ENCODE results near the gene CDK4. TPM values are rescaled to one million over a fixed set of nuclear protein-coding genes. Genes with fewer than 3 reads are reported as not detected.
"Not testable (repeated sequence)": the region's sequence is repeated elsewhere in the genome, so short reads cannot be mapped to it uniquely, and the experiment has no call there.

The CDK4 gene
- total and polyA plus RNA-seq, 9 donors = 92.1 to 192 (median 168) TPM

- Histone ChIP-seq H3K9me3 (replicated peaks; ENCODE audit: control insufficient read depth, low read depth, low read length) (no peaks in the 10 kb centered on the region), H3K4me3 (ENCODE audit: low read length) (no peak overlapping the region), H3K27ac (ENCODE audit: low read length) (no peak overlapping the region), H3K4me1 (ENCODE audit: control insufficient read depth, insufficient read depth, low read length) (peaks cover 17% of the 10 kb centered on the region), H3K36me3 (ENCODE audit: control insufficient read depth, insufficient read depth, low read length) (peaks cover 20% of the 10 kb centered on the region), H3K27me3 (ENCODE audit: control insufficient read depth, insufficient read depth, low read length) (no peaks in the 10 kb centered on the region)
- no CpG with 5 or more reads among the region's 3 CpGs for WGBS (ENCODE audit: insufficient coverage)
- no peak for DNase-seq
These were observed 22.9 kb upstream of the CDK4 start for GRCh38 chr12:57775044-57775443.

GRCh38 chr12:57774634-57775033, 22.5 kb upstream of the CDK4 start:
- H3K9me3 ChIP-seq (replicated peaks; ENCODE audit: control insufficient read depth, low read depth, low read length); H3K27ac ChIP-seq (ENCODE audit: low read length); DNase-seq; H3K27me3 ChIP-seq (ENCODE audit: control insufficient read depth, insufficient read depth, low read length); H3K4me3 ChIP-seq (ENCODE audit: low read length): not testable (repeated sequence)
- WGBS (ENCODE audit: insufficient coverage) = 80% methylated on average over 2 of the region's 11 CpGs
- peaks cover 22% of the 10 kb centered on the region for H3K36me3 ChIP-seq (ENCODE audit: control insufficient read depth, insufficient read depth, low read length)
- peaks cover 17% of the 10 kb centered on the region for H3K4me1 ChIP-seq (ENCODE audit: control insufficient read depth, insufficient read depth, low read length)

- under 1% methylated on average over 50 of the region's 67 CpGs for WGBS (ENCODE audit: insufficient coverage)
- DNase-seq = peak; percentile 81
- H3K4me3 ChIP-seq (ENCODE audit: low read length) = peak within 1 kb of the TSS; percentile 84
These were observed 20.6 kb upstream of the CDK4 start, which contains the start of gene EEF1AKMT3 for GRCh38 chr12:57772429-57773322. Gene EEF1AKMT3 (plus strand): TSS chr12:57772614. CDS start chr12:57772725, 111 bp downstream.

GRCh38 chr12:57771873-57772428, 19.8 kb upstream of the CDK4 start, which contains the start of gene METTL1:
Gene METTL1 (minus strand): TSS chr12:57772105. CDS start chr12:57772083, 22 bp downstream.
- H3K4me3 ChIP-seq (ENCODE audit: low read length) = peak within 1 kb of the TSS; percentile 84
- peak; percentile 99 for DNase-seq
- H3K27me3 ChIP-seq (ENCODE audit: control insufficient read depth, insufficient read depth, low read length) = peaks cover 15% of the 10 kb centered on the region
- peak within 1 kb of the TSS; percentile 99 for H3K27ac ChIP-seq (ENCODE audit: low read length)
- H3K9me3 ChIP-seq (replicated peaks; ENCODE audit: control insufficient read depth, low read depth, low read length) = no peaks in the 10 kb centered on the region
- peaks cover 19% of the 10 kb centered on the region for H3K4me1 ChIP-seq (ENCODE audit: control insufficient read depth, insufficient read depth, low read length)
- H3K36me3 ChIP-seq (ENCODE audit: control insufficient read depth, insufficient read depth, low read length) = peaks cover 38% of the 10 kb centered on the region
- under 1% methylated on average over 25 of the region's 28 CpGs for WGBS (ENCODE audit: insufficient coverage)

More at GRCh38 chr12:57772429-57773322, 20.6 kb upstream of the CDK4 start, which contains the start of gene EEF1AKMT3:
- H3K36me3 ChIP-seq (ENCODE audit: control insufficient read depth, insufficient read depth, low read length) = peaks cover 38% of the 10 kb centered on the region
- peaks cover 8% of the 10 kb centered on the region for H3K27me3 ChIP-seq (ENCODE audit: control insufficient read depth, insufficient read depth, low read length)
- peak within 1 kb of the TSS; percentile 99 for H3K27ac ChIP-seq (ENCODE audit: low read length)
- no peaks in the 10 kb centered on the region for H3K9me3 ChIP-seq (replicated peaks; ENCODE audit: control insufficient read depth, low read depth, low read length)
- peaks cover 17% of the 10 kb centered on the region for H3K4me1 ChIP-seq (ENCODE audit: control insufficient read depth, insufficient read depth, low read length)

GRCh38 chr12:57771236-57771872, 19.2 kb upstream of the CDK4 start:
- WGBS (ENCODE audit: insufficient coverage) = 0% methylated on average over 10 of the region's 16 CpGs
- H3K4me3 ChIP-seq (ENCODE audit: low read length) = peak overlapping the region; percentile 84
- H3K36me3 ChIP-seq (ENCODE audit: control insufficient read depth, insufficient read depth, low read length) = peaks cover 37% of the 10 kb centered on the region
- peaks cover 21% of the 10 kb centered on the region for H3K27me3 ChIP-seq (ENCODE audit: control insufficient read depth, insufficient read depth, low read length)
- no peaks in the 10 kb centered on the region for H3K9me3 ChIP-seq (replicated peaks; ENCODE audit: control insufficient read depth, low read depth, low read length)
- peak; percentile 98 for DNase-seq
- H3K4me1 ChIP-seq (ENCODE audit: control insufficient read depth, insufficient read depth, low read length) = peaks cover 25% of the 10 kb centered on the region
- peak overlapping the region; percentile 99 for H3K27ac ChIP-seq (ENCODE audit: low read length)

GRCh38 chr12:57770734-57771133, 18.6 kb upstream of the CDK4 start:
- Histone ChIP-seq H3K36me3 (ENCODE audit: control insufficient read depth, insufficient read depth, low read length) (peaks cover 32% of the 10 kb centered on the region), H3K27me3 (ENCODE audit: control insufficient read depth, insufficient read depth, low read length) (peaks cover 27% of the 10 kb centered on the region), H3K9me3 (replicated peaks; ENCODE audit: control insufficient read depth, low read depth, low read length) (no peaks in the 10 kb centered on the region), H3K4me1 (ENCODE audit: control insufficient read depth, insufficient read depth, low read length) (peaks cover 31% of the 10 kb centered on the region), H3K4me3 (ENCODE audit: low read length) (no peak overlapping the region), H3K27ac (ENCODE audit: low read length) (no peak overlapping the region)
- no peak for DNase-seq
- 83% methylated on average over 1 of the region's 4 CpGs for WGBS (ENCODE audit: insufficient coverage)

- WGBS (ENCODE audit: insufficient coverage) = no CpG with 5 or more reads among the region's 11 CpGs
- Histone ChIP-seq H3K4me1 (ENCODE audit: control insufficient read depth, insufficient read depth, low read length) (peaks cover 43% of the 10 kb centered on the region), H3K36me3 (ENCODE audit: control insufficient read depth, insufficient read depth, low read length) (peaks cover 27% of the 10 kb centered on the region), H3K27ac (ENCODE audit: low read length) (no peak overlapping the region), H3K9me3 (replicated peaks; ENCODE audit: control insufficient read depth, low read depth, low read length) (no peaks in the 10 kb centered on the region), H3K27me3 (ENCODE audit: control insufficient read depth, insufficient read depth, low read length) (peaks cover 39% of the 10 kb centered on the region), H3K4me3 (ENCODE audit: low read length) (no peak overlapping the region)
- DNase-seq = no peak
These were observed 17.5 kb upstream of the CDK4 start for GRCh38 chr12:57769594-57769993.

GRCh38 chr12:57767876-57768275, 15.8 kb upstream of the CDK4 start:
- H3K36me3 ChIP-seq (ENCODE audit: control insufficient read depth, insufficient read depth, low read length) = peaks cover 27% of the 10 kb centered on the region
- H3K27me3 ChIP-seq (ENCODE audit: control insufficient read depth, insufficient read depth, low read length) = peaks cover 55% of the 10 kb centered on the region
- no peak for DNase-seq
- no peak overlapping the region for H3K4me3 ChIP-seq (ENCODE audit: low read length)
- no peaks in the 10 kb centered on the region for H3K9me3 ChIP-seq (replicated peaks; ENCODE audit: control insufficient read depth, low read depth, low read length)
- WGBS (ENCODE audit: insufficient coverage) = 80% methylated on average over 2 of the region's 3 CpGs
- no peak overlapping the region for H3K27ac ChIP-seq (ENCODE audit: low read length)
- H3K4me1 ChIP-seq (ENCODE audit: control insufficient read depth, insufficient read depth, low read length) = peaks cover 35% of the 10 kb centered on the region

- H3K9me3 ChIP-seq (replicated peaks; ENCODE audit: control insufficient read depth, low read depth, low read length) = no peaks in the 10 kb centered on the region
- H3K27me3 ChIP-seq (ENCODE audit: control insufficient read depth, insufficient read depth, low read length) = peaks cover 57% of the 10 kb centered on the region
- no peak overlapping the region for H3K27ac ChIP-seq (ENCODE audit: low read length)
- H3K4me1 ChIP-seq (ENCODE audit: control insufficient read depth, insufficient read depth, low read length) = peaks cover 34% of the 10 kb centered on the region
- no peak for DNase-seq
- H3K4me3 ChIP-seq (ENCODE audit: low read length) = no peak overlapping the region
- H3K36me3 ChIP-seq (ENCODE audit: control insufficient read depth, insufficient read depth, low read length) = peaks cover 27% of the 10 kb centered on the region
These were observed 15.2 kb upstream of the CDK4 start for GRCh38 chr12:57767305-57767698.

Measured in muscle of leg (tissue), 11 donors.